Stomach (tissue), 9 donors: ENCODE results near the gene GAST. TPM values are rescaled to one million over a fixed set of nuclear protein-coding genes. Genes with fewer than 3 reads are reported as not detected.
A peak's percentile ranks its signal among the peaks of the same experiment; 100 is the strongest.

Experiments used
- DNase-seq, 2 donors: peaks; one replicate each; pipeline versions ENCODE4 v3.0.0 to v3.0.0-alpha.2; 2013 to 2019
- H3K27ac ChIP-seq, 5 donors: fragments of 200-600 bp in 4 of 5; sonication (generic) in 4 of 5; one replicate each; pipeline ENCODE4 v1.5.1; 2013 to 2019; ENCODE audit warnings: mild to moderate bottlenecking in 1 of 5, moderate library complexity in 1 of 5
- H3K27me3 ChIP-seq, 3 donors: fragments of 200-600 bp; sonication (generic); one replicate each; pipeline ENCODE4 v1.5.1; 2017 to 2019; ENCODE audit warnings: mixed run types in 1 of 3
- H3K36me3 ChIP-seq, 4 donors: fragments of 200-600 bp; sonication (generic); 1 replicate in 3 of 4; 2 replicates in 1 of 4; pipeline ENCODE4 v1.5.1; 2016 to 2019
- H3K4me1 ChIP-seq, 4 donors: fragments of 200-600 bp; sonication (generic); one replicate each; pipeline ENCODE4 v1.5.1; 2016 to 2019
- H3K4me3 ChIP-seq, 4 donors: fragments of 200-600 bp; sonication (generic) in 3 of 4; one replicate each; pipeline ENCODE4 v1.5.1; 2016 to 2019; ENCODE audit warnings: mild to moderate bottlenecking in 1 of 4
- H3K9me3 ChIP-seq, 4 donors: fragments of 200-600 bp; sonication (generic); one replicate each; pipeline ENCODE4 v1.5.1; 2016 to 2019
- CTCF ChIP-seq, 7 experiments: fragments of 450-650 bp in 4 of 7; fragments of 200-600 bp in 3 of 7; sonication (generic) in 3 of 7; IDR thresholded peaks; one replicate each; pipeline ENCODE4 v1.5.1; 2016 to 2019; ENCODE audit warnings: antibody characterized with exemption in 7 of 7, control low read depth in 2 of 7, mild to moderate bottlenecking in 1 of 7
- EP300 ChIP-seq: sonication (generic); formaldehyde crosslinking; IDR thresholded peaks from one replicate; pipeline ENCODE4 v1.6.1; 2017; ENCODE audit warnings: antibody characterized with exemption
- POLR2A ChIP-seq, 4 donors: fragments of 450-650 bp; IDR thresholded peaks; one replicate each; pipeline ENCODE4 v1.6.1; 2016; ENCODE audit warnings: antibody characterized with exemption in 4 of 4, control low read depth in 2 of 4, mild to moderate bottlenecking in 1 of 4, moderate library complexity in 1 of 4
- POLR2AphosphoS5 ChIP-seq, 3 donors: sonication (generic); formaldehyde crosslinking; IDR thresholded peaks; one replicate each; pipeline ENCODE4 v1.6.1; 2016; ENCODE audit warnings: antibody characterized with exemption in 3 of 3
- WGBS, 5 donors: extraction: QIAGEN DNeasy Blood & Tissue Kit in 3 of 5; methylation state at CpG; one replicate each; pipeline versions ENCODE4 v1.1.5 to v1.1.7; 2013 to 2018; 5-methylcytosine and 5-hydroxymethylcytosine counted together
- intact Hi-C: fragments of 100-400 bp; cut with DNase I; formaldehyde crosslinking; loops from one replicate; pipeline ENCODE4 v1.15.1; 2023; ENCODE audit warnings: low total_unique reads
- polyA plus RNA-seq, 3 donors: library from polyadenylated mRNA; stranded (reverse); fragments of 200-250 nt; gene quantifications; one replicate each; pipeline ENCODE4 v1.2.3, GENCODE V29; 2013
- total RNA-seq, 5 donors: library from RNA; depleted of rRNA; stranded (reverse); fragments of >200 nt; gene quantifications; one replicate each; pipeline versions ENCODE4 v1.1.0 to v1.2.3, GENCODE V29; 2014 to 2016
- donor health status: healthy with polysubstance abuse.
- donor health status: Bipolar disorder and iron deficiency.
- donor health status: healthy.

The GAST gene
- total and polyA plus RNA-seq, 8 donors: 1.3 to 32.7 TPM; not detected in 6

GRCh38 chr17:41688641-41689496 is 23.3 kb upstream of the GAST start, which contains the start of gene EIF1:
Gene EIF1 (plus strand): TSS chr17:41688885. CDS start chr17:41689039, 154 bp downstream.
- peak within 1 kb of the TSS; percentile 82 to 95 (median 90) for H3K4me3 ChIP-seq
- intact Hi-C loops: no loop called here
- no peaks in the 10 kb centered on the region for H3K9me3 ChIP-seq
- H3K27me3 ChIP-seq: no peaks in the 10 kb centered on the region
- peak; percentile 100 for DNase-seq
- TF ChIP-seq EP300 (peak; percentile 35), CTCF (IDR thresholded peaks at IDR 0.05) (no peak), POLR2AphosphoS5 (IDR thresholded peaks at IDR 0.05) (peak; percentile 98 to 99 (median 99)), POLR2A (IDR thresholded peaks at IDR 0.05) (peak in 3 of 4 donors; percentile 82 to 99 (median 96))
- peaks cover 23 to 42% (median 35%) of the 10 kb centered on the region in 4 donors for H3K4me1 ChIP-seq
- WGBS, 5 donors: 0 to 1% (median 1%) methylated on average over 25 to 81 of the region's 81 CpGs
- H3K36me3 ChIP-seq: peaks cover 45 to 46% (median 45%) of the 10 kb centered on the region in 4 donors
- H3K27ac ChIP-seq: peak within 1 kb of the TSS; percentile 98 to 100 (median 100)

- TF ChIP-seq EP300 (no peak), CTCF (IDR thresholded peaks at IDR 0.05) (peak in 5 of 7 experiments; percentile 27 to 63 (median 53)), POLR2AphosphoS5 (IDR thresholded peaks at IDR 0.05) (peak in 1 of 3 donors; percentile 39), POLR2A (IDR thresholded peaks at IDR 0.05) (no peak)
- WGBS, 5 donors: 1 to 3% (median 2%) methylated on average over 14 to 27 of the region's 27 CpGs
- intact Hi-C loops: no loop called here
Measured at GRCh38 chr17:41689497-41690299, 22.4 kb upstream of the GAST start.

GRCh38 chr17:41690497-41690896 is 21.6 kb upstream of the GAST start:
- Histone ChIP-seq H3K27me3 (no peaks in the 10 kb centered on the region), H3K4me1 (peaks cover 23 to 43% (median 39%) of the 10 kb centered on the region in 4 donors), H3K36me3 (peaks cover 57 to 62% (median 61%) of the 10 kb centered on the region in 4 donors), H3K27ac (peak overlapping the region in 4 of 5 donors; percentile 100), H3K9me3 (no peaks in the 10 kb centered on the region), H3K4me3 (peak overlapping the region; percentile 82 to 95 (median 90))
- 47 to 75% (median 57%) methylated on average over 2 of the region's 2 CpGs for WGBS, 5 donors
- no peak for DNase-seq
- intact Hi-C loops: no loop called here
- TF ChIP-seq EP300 (no peak), POLR2A (IDR thresholded peaks at IDR 0.05) (no peak), CTCF (IDR thresholded peaks at IDR 0.05) (no peak), POLR2AphosphoS5 (IDR thresholded peaks at IDR 0.05) (no peak)

More at GRCh38 chr17:41689497-41690299, 22.4 kb upstream of the GAST start:
- no peaks in the 10 kb centered on the region for H3K9me3 ChIP-seq
- peaks cover 23 to 42% (median 35%) of the 10 kb centered on the region in 4 donors for H3K4me1 ChIP-seq
- no peaks in the 10 kb centered on the region for H3K27me3 ChIP-seq
- peak overlapping the region; percentile 82 to 95 (median 90) for H3K4me3 ChIP-seq
- DNase-seq: peak in 1 of 2 donors; percentile 84
- H3K27ac ChIP-seq: peak overlapping the region; percentile 98 to 100 (median 100)
- H3K36me3 ChIP-seq: peaks cover 53 to 54% (median 53%) of the 10 kb centered on the region in 4 donors
